Coronary artery (tissue), 2 donors: ENCODE data around the gene AP2A2.

Source experiments
- DNase-seq: peaks from one replicate; pipeline ENCODE4 v3.0.0-alpha.2; 2017; ENCODE audit warnings: low spot score
- H3K27ac ChIP-seq, 2 donors: fragments of 200-600 bp; sonication (generic); one replicate each; pipeline ENCODE4 v1.5.1; 2016 to 2019
- H3K4me3 ChIP-seq: fragments of 200-600 bp; sonication (generic); 2 replicates; pipeline ENCODE4 v1.5.1; 2016; ENCODE audit warnings: mild to moderate bottlenecking, moderate library complexity
- CTCF ChIP-seq: fragments of 200-600 bp; sonication (generic); IDR thresholded peaks from one replicate; pipeline ENCODE4 v1.5.1; 2019; ENCODE audit warnings: antibody characterized with exemption

Gene AP2A2

GRCh38 chr11:1041471-1041870, 115.8 kb downstream of the AP2A2 start:
- TF ChIP-seq CTCF: no peak
- H3K4me3 ChIP-seq: no peak overlapping the region
- no peak overlapping the region for H3K27ac ChIP-seq
- DNase-seq: no peak

GRCh38 chr11:1041936-1042608, 116.4 kb downstream of the AP2A2 start:
- Histone ChIP-seq H3K27ac (no peak overlapping the region), H3K4me3 (no peak overlapping the region)
- TF ChIP-seq CTCF: no peak
- DNase-seq: no peak

GRCh38 chr11:1042626-1043562, 117.2 kb downstream of the AP2A2 start:
- TF ChIP-seq CTCF: no peak
- DNase-seq: no peak
- H3K4me3 ChIP-seq: no peak overlapping the region
- no peak overlapping the region for H3K27ac ChIP-seq

- H3K4me3 ChIP-seq: no peak overlapping the region
- DNase-seq: no peak
- H3K27ac ChIP-seq: no peak overlapping the region
- no peak for TF ChIP-seq CTCF
Measured at GRCh38 chr11:1043563-1044096, 118.0 kb downstream of the AP2A2 start.

- TF ChIP-seq CTCF: no peak
- DNase-seq: no peak
- Histone ChIP-seq H3K27ac (no peak overlapping the region), H3K4me3 (no peak overlapping the region)
Measured at GRCh38 chr11:1044160-1044559, 118.5 kb downstream of the AP2A2 start.

- DNase-seq: no peak
- Histone ChIP-seq H3K4me3 (no peak overlapping the region), H3K27ac (no peak overlapping the region)
- no peak for TF ChIP-seq CTCF
Measured at GRCh38 chr11:1047595-1048156, 122.0 kb downstream of the AP2A2 start.
